Measurements from ENCODE around the gene HS2ST1. TPM values are rescaled to one million over a fixed set of nuclear protein-coding genes. Genes with fewer than 3 reads are reported as not detected.

The HS2ST1 gene
- total RNA-seq, 1 donor from 2014 or later, result 10.7 TPM

DNA sequence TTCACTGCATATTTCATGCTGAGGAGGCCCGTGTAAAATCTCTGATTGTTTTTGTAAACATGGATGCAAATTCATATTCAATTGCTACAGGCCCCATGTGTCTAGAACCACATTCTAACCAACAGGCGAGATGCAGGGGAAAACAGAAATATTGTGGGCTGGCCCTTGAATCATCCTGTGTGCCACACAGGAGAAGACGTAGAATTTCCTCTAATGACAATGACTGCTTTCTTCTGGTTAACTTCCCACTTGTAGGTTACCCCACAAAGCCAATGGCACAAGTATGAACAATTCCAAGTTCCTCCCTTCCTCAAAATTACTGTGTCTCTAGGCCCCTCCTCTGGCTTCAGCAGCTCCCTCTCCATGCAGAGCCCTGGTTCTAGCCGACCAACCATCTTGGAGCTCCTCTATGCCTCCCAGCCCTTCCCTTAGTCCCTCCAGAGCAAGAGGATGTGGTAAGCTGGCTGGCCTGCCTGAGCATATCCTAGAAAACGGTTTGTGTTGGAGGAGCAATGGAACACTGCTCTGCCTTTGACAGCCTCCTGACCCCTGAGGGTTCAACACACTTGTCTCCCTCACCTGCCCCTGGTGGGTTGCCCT, 205.2 kb downstream of the HS2ST1 start:
- DNase-seq (no peak), ATAC-seq (ENCODE audit: poor library complexity) (no peak)
- intact Hi-C loops (cut with DNase I), result no loop called here

DNA sequence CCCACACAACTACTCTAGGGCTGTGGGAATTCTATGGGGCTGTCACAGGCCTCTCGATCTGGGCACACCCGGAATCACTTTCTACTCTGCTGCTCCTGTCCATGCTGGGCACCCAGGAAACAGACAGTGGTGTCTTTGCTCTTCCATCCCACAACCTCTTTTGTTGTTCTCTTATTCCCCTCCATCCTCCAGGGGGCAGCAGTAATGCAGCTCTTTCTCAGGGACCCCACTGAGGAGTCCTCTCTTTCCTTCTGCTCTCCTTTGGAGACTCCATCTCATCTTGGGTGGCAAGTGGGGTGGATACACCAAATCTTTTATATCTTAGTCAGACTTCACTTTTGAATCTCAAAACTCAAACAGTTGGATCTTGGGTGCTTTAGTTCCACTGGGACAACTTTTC, 206.3 kb downstream of the HS2ST1 start:
- intact Hi-C loops (cut with DNase I), result no loop called here
- DNase-seq, result no peak
- ATAC-seq (ENCODE audit: poor library complexity), result no peak

DNA sequence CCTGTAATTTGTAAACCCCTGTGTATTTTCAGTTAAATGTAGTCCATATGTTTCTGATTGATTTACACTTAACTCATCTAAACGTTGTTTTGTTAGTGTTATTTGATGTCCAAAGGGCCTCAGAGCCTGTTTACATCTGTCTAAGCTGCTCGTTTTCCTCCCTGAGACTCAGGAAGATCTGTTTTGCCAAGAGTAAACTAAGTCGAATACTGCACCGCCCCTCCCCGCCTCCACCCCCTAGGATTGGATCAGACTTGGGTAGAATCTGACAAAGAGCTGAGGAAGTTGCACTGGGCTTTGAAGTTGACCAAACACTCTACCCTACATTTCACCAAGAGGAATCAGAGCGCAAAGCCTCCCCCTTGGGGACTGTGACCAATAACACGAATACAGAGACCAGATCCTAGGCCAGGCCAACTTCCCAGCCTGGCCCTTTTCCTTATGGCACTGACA, 207.3 kb downstream of the HS2ST1 start:
- ATAC-seq (ENCODE audit: poor library complexity) (peak; percentile 51), DNase-seq (peak; percentile 54)
- intact Hi-C loops (cut with DNase I), result no loop called here

DNA sequence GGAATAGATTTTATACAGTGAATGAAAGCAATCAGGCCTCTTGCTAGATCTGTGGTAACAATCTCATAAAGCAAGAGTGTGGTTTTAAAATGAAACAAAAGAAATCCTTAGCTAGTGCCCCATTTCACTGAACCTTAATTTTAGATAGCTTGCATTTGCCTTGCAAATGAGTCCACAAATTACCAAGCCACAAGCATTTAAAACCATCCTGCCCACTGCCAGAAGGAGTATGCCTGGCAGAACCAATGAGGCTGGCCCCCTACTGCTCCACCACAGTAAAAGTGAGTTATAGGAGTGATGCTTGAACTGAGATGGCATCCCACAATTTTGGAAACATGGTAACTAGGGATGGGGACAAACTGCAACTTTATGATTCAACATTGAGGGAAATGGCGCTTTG, 207.8 kb downstream of the HS2ST1 start:
- intact Hi-C loops (cut with DNase I), result no loop called here
- ATAC-seq (ENCODE audit: poor library complexity) (no peak), DNase-seq (no peak)

DNA sequence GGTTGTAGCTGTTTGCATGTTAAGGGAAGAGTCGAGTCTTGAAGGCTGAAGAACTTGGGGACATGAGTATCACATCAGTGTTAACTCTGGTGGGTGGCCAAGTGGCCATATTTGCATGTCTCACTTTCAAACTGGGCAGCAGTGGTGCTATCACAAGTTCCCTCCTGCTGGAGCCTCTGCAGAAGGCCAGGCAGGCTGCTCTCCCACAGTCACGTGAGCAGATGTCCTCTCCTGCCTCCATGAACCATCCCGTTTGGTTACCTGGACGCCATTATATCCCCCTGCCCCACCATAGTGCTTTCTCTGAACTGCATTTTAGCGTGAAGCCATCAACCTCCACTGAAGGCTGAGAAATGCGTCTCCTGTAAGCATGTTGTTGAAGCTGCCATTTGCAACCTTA, 209.2 kb downstream of the HS2ST1 start:
- no peak for ATAC-seq (ENCODE audit: poor library complexity)

DNA sequence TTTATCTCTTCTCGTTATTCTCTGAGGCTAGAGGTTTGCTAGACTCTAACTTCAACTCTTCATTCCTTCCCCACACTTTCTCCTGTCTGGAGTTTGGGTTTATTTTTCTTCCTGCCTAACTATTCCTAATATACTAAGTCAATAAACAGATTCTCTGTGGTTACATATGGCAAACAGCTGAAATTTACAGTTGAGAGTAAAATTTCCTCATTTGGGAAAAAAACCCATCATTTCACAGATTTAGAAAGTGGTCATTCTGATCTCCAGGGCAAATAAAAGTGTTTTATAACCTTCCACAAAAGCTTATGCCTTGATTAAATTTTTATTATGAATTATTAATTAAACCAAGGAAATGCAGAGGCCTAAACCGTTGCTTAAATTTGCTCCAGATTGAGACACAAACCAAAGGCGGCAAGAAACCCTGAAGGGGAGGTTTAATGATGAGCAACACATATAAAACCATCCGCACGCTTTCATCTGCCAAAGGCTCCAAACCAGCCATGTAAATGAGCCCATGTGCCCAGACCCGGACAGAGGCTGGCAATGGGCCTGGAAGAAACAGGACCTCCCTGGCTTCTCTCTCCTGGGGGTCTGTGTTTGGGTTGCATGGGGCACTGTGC, 212.6 kb downstream of the HS2ST1 start:
- ATAC-seq (ENCODE audit: poor library complexity) (no peak), DNase-seq (no peak)
- intact Hi-C loops (cut with DNase I), result no loop called here

More for the DNA sequence above, 209.2 kb downstream of the HS2ST1 start:
- no peak for DNase-seq
- intact Hi-C loops (cut with DNase I), result no loop called here

DNA sequence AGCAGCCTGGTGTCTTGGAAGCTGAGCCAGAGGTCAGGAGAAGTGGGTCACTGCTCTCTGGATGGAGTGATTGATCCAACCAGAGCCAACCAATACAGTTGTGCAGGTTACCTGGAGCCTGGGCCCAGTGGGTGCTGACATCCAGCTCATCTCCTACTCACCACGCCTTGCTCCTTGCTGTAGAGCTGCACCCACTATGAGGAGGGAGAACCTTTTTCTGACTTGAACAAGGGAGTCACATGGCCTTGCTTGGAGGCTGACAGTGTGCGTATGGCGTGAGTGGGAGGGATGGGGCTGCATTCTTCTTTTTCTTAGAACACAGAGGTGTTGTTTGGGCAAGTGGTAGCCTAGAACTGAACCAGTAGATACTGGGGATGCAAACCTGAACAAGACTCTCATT, 213.1 kb downstream of the HS2ST1 start:
- intact Hi-C loops (cut with DNase I), result no loop called here
- DNase-seq, result no peak
- ATAC-seq (ENCODE audit: poor library complexity), result no peak

DNA sequence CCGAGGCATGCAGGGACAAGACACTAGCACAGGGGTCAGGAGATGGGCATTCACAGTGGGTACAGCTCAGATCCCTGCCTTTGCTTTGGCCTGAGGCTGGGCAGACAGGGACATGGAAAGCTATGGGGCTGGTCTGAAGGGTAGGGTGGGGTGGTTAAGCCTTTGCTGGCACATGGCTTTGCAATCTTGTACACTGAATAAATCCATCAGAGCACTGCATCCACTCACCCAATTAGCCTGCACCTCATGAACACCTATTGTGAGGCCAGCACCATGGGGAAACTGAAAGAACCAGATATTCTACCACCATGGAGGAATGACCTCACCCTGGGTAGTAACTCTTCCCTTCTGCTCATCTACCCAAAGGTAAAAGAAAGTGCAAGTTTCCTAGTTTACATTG, 214.6 kb downstream of the HS2ST1 start:
- DNase-seq (no peak), ATAC-seq (ENCODE audit: poor library complexity) (no peak)
- intact Hi-C loops (cut with DNase I), result no loop called here

DNA sequence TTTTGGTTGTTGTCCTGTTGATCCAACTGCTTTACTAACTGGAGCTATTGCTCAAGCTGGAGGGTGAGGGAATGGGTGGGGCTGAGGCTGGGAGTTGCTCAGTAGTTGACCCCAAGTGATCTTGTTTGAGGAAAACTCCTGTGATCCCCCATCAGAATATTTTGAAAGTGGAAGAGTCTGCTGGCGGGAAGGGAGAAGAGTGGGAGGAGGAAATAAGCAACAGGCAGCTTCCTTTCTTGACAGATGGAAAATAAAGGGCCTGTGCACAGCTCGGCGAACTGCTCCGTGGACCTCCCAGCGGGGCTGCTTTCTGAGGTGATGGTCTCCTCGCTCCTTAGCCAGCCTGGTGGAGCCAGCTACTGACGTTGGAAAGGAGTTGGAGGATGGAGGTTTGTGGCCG, 215.2 kb downstream of the HS2ST1 start:
- intact Hi-C loops (cut with DNase I), result no loop called here
- DNase-seq (peak; percentile 61), ATAC-seq (ENCODE audit: poor library complexity) (peak; percentile 56)

DNA sequence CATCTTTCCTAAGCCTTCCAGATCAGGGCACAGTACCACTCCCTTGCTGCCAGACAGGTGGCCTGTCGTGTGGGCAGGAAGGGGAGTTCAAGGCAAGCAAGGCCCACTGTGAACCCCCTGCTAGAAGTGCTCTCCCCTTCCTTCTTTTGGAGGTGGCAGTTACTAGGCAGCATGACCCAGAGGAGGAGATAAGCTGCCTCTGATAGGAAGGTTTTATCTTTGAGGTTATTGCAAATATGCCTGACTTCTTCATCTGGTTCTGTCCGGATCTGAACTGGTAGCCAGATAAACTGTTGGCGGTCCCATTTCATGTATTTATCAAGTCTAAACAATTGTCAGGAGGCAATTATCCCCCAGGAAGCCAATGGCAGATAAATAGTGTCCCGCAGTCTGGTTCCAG, 216.0 kb downstream of the HS2ST1 start:
- intact Hi-C loops (cut with DNase I), result no loop called here
- ATAC-seq (ENCODE audit: poor library complexity) (no peak), DNase-seq (no peak)

DNA sequence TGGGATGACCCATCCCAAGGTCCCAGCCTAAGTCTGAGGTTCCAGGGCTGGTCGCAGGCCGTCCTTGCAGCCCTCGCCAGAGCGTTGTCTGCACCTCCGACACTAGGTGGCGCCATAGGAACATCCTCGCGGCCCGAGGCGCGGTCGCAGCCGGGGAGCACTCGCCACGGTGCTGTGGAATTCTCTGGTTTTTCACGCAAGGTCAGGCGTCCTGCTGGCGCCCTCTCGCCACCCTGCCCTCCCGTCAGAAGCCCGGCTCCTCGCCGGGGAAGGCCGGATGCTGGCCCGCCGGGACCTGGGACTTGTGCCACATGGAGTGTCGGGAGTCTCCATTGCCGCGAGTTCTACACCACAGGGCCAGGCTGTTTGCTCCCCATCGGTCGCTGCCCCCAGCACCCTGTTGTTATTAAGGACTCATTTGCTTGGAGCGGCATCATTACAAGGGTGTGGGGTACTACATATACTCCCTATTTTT, 217.4 kb downstream of the HS2ST1 start:
- ATAC-seq (ENCODE audit: poor library complexity), result peak; percentile 95
- peak; percentile 88 for DNase-seq
- intact Hi-C loops (cut with DNase I), result no loop called here

DNA sequence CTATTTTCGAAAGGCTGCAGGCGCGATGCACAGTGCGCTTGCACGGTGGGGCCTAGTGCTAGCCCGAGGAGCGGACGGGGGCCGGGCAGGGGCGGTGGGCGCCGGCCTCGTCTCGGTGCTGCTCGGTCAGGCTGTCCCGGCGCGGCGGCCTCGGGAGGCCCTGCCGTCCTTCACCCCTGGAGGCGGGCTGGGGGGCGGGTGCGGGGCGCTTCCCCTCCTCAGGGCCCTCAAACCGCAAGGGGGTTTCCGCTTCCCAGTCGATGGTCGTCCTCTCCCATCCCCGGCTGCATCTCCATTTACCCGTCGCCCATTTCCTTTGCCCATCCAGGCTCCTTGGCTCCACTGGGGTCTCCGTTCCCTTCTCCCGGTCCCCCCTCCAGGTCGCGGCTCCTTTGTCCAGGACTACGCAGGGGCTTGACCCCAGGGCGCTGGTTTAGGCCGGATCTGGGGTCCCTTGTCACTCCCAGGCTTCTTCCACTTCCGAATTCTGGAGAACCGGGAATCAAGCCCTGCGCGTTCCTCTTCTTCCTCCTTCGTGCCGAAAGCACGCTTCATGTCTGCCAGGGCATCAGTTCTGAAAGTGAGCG, 217.9 kb downstream of the HS2ST1 start:
- DNase-seq (no peak), ATAC-seq (ENCODE audit: poor library complexity) (peak; percentile 22)
- intact Hi-C loops (cut with DNase I), result no loop called here

DNA sequence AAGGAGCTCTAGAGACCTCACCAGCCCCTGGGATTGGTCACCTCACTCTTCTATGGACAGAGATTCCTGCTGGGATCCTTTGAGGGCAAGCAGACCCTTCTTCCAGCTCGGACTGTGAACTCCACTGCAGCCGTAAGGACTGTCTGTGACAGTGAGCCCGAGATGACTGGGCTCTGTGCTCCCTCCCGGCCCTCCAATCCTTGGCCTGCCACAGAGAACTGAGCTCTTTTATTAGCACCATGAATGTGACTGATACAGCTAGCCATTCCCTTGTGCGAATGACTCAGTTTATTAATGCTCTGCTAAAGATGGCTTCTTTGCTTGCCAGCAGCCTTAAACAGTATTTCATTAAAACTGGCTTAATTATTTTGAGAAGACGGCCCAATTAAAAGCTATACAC, 219.6 kb downstream of the HS2ST1 start:
- ATAC-seq (ENCODE audit: poor library complexity), result no peak
- no peak for DNase-seq
- intact Hi-C loops (cut with DNase I), result no loop called here

DNA sequence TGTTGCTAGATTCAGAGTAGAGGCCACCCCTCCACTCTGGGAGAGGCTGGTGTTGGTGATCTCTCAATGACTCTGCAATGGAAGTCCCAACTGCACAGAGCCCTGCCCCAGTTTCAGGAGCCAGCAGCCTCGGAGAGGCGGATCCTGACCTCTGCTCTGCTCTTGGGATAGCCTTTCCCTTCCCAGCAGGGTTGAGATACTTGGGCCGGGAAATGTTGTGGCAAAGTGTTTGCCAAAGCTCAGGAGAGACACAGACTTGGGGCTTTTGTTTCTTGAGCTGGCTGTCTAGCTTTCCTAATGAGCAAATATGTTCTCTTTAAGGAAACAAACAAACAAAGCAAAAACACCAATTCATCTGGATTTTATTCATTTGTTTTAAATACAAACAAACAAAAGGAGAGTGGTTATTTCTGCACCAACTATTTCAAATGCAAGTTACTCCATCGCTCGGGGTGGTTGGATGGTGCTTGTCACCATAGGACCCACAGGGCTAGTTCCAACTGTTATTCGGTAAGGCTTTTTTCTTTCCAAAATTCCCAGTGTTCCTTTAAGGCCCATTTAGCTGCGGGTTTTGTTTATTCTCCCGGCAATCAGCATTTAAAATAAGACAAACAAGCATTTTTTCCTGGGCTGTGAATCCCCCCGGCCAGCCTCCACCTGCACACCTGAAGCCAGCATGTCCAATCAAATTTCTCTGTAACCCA, 220.3 kb downstream of the HS2ST1 start:
- ATAC-seq (ENCODE audit: poor library complexity), result no peak
- DNase-seq, result peak; percentile 58
- intact Hi-C loops (cut with DNase I), result no loop called here

DNA sequence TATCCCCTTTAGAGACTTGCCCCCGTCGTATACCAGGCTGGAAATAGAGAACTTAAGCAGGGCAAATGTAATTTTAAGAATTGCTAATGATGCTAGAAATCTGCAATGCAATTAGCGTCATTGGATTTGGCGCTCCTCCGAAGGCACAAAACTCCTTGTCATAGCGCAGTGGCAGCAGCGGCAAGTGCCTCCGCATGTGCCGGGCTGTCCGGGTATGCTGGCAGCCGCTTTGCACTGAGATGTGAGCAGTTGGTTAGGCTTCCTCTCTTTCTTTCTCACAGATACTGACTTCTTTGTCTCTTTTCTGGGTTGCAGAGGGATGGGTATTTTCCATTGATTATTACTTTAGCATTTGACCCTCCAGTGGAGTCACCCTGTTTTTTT, 220.9 kb downstream of the HS2ST1 start:
- ATAC-seq (ENCODE audit: poor library complexity), result no peak
- DNase-seq, result no peak
- intact Hi-C loops (cut with DNase I), result no loop called here

DNA sequence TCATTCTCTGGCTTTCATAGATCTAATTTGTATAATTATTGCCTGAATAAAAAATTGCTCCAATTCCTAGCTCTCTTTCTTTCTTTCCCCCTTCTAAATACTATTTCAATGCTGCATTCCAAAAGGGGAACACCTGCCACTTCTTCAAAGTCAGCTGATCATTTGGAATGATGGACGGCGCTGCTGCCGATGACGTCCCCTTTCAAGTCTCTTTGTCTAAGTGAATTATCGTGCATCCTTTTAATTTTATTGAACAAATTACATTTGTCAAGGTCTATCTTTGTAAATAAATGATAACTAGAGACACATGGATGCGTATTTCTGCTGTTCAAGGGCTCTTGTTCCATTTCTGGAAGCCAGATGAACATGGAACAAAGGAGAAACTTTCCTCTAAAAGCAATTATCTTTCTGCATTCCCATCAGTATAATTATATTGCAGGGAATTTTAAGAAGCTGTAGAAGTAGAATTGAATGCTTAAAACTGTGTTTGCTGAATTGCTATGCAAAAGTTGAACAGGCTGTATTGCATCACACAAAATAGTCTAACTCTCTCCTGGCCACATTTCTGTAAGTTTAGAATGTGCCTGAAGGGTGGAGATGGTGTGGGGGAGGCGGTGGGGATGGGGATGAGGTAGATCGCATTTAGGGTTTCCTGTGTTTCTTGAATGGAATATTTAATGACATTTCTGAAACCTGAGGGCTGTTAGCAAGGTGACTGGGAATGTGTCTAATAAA, 222.3 kb downstream of the HS2ST1 start:
- ATAC-seq (ENCODE audit: poor library complexity), result no peak
- no peak for DNase-seq
- intact Hi-C loops (cut with DNase I), result no loop called here

DNA sequence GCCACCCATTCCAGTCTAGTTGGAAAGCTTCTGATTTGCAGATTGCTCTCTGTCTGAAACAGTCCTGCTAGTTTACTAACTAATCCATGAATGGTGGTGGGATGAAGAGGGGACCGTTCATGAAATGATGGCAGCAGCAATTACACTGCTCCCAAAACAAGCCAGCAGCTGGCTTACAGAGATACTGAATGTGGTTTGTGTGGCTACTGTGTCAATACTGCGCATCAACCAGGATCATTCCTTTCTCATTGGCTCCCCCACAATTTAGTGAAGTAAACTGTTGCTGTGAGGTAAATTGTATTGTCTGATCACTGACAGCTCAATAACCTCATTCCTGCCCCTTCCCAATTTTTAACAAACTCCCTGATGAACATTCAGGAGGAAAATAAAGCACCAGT, 222.9 kb downstream of the HS2ST1 start:
- DNase-seq (no peak), ATAC-seq (ENCODE audit: poor library complexity) (no peak)
- intact Hi-C loops (cut with DNase I), result no loop called here

DNA sequence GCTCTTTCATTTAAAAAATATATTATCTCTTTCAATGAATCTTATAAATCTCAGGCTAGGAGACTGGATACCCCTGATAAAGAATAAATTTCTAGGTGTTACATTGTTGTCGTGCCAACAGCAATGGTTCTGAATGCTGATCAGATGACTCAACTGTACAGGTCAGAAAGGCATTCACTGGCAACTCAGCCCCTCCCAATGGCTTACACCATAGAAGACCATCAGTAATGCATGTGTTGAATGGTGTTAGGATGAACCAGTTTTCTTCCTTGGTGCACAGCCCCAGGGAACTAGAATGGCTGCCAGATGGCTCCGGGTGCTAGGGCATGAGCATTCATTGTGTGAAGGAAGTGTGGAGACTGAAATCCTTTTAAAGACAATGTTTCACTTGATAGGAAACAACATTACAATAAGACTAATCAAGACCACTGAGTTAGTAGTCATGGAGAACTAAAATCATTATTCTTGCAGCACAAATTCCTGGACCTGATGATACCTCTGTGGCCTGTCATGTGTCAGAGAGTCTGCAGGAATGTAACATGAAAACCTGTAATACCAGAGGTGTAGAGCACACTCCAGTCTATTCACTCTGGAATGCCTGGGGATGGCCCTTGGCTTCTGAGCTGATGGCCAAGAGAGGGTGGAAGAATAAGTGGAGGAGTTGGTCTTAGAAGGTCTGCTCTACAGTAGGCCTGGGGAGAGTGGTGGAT, 226.6 kb downstream of the HS2ST1 start:
- DNase-seq (no peak), ATAC-seq (ENCODE audit: poor library complexity) (no peak)
- intact Hi-C loops (cut with DNase I), result loop anchor here (10.0 kb wide), 1 partner anchor 144 kb away; no protein-coding TSS in a partner anchor
